ENCODE data around the gene NTRK2. TPM values are rescaled to one million over a fixed set of nuclear protein-coding genes. Genes with fewer than 3 reads are reported as not detected.
"Not testable (repeated sequence)": the region's sequence is repeated elsewhere in the genome, so short reads cannot be mapped to it uniquely, and the experiment has no call there.

NTRK2 gene
- total and polyA plus RNA-seq, 2 donors: 2.7 to 5.0 TPM

GRCh38 chr9:84898618-84899017 is 229.1 kb downstream of the NTRK2 start:
- H3K27ac ChIP-seq (ENCODE audit: low read depth in 1 of 2, low read length in 1 of 2); H3K27me3 ChIP-seq (ENCODE audit: control insufficient read depth in 2 of 2, insufficient read depth in 1 of 2, low read length in 1 of 2); H3K9me3 ChIP-seq (ENCODE audit: control insufficient read depth in 2 of 2, insufficient read depth in 1 of 2, low read length in 1 of 2); H3K4me3 ChIP-seq (ENCODE audit: low read length in 2 of 2); DNase-seq (ENCODE audit: low read depth in 6 of 9, low spot score in 9 of 9); H3K4me1 ChIP-seq (ENCODE audit: control insufficient read depth in 2 of 2, insufficient read depth in 2 of 2, low read length in 2 of 2); H3K36me3 ChIP-seq (ENCODE audit: control insufficient read depth in 2 of 2, insufficient read depth in 2 of 2, low read length in 1 of 2): not testable (repeated sequence)
- WGBS: 90% methylated on average over 6 of the region's 6 CpGs

DNA sequence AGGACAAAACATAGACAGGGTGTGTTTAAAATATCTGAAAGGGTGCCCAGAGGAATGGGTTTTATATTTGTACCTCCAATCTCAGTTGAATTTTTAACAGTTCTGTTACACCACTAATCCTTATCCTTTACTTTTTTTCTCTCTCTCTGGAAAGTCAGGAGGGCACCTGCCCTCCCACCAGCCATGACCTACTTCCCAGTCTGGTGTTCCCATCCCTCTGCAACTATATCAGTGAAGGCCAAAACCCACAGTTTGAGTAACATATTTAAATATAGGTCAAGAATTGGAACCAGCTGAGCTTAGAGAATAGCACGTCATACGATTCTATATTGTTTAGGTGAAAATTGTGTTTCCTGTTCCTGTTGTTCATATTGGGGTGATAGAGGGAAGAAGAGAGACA is 229.8 kb downstream of the NTRK2 start:
- Histone ChIP-seq H3K4me3 (ENCODE audit: low read length in 2 of 2) (no peak overlapping the region), H3K27ac (ENCODE audit: low read depth in 1 of 2, low read length in 1 of 2) (no peak overlapping the region), H3K36me3 (ENCODE audit: control insufficient read depth in 2 of 2, insufficient read depth in 2 of 2, low read length in 1 of 2) (no peaks in the 10 kb centered on the region), H3K27me3 (ENCODE audit: control insufficient read depth in 2 of 2, insufficient read depth in 1 of 2, low read length in 1 of 2) (no peaks in the 10 kb centered on the region), H3K4me1 (ENCODE audit: control insufficient read depth in 2 of 2, insufficient read depth in 2 of 2, low read length in 2 of 2) (no peaks in the 10 kb centered on the region), H3K9me3 (ENCODE audit: control insufficient read depth in 2 of 2, insufficient read depth in 1 of 2, low read length in 1 of 2) (no peaks in the 10 kb centered on the region)
- DNase-seq (ENCODE audit: low read depth in 6 of 9, low spot score in 9 of 9): no peak
- 96% methylated on average over 2 of the region's 2 CpGs for WGBS

DNA sequence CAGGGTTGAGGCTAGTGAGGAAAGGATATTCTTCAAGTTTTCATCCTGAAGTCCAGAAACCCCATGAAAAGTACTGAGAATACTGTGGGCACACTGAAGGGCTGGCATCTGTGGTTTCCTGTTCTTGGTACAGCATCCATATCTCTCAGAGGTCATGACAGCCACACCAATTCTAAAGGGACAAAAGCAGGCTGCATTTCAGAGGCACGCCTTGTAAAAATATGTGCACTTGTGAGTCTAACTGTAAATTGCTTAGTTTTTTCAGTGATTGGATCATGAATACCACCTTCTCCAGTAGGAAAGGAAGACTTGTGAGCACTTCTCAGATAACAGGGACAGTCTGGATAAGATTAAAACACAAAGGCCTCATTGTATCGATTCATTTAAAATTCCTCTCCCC is 230.9 kb downstream of the NTRK2 start:
- no peaks in the 10 kb centered on the region for H3K9me3 ChIP-seq (ENCODE audit: control insufficient read depth in 2 of 2, insufficient read depth in 1 of 2, low read length in 1 of 2)
- no peak for DNase-seq (ENCODE audit: low read depth in 6 of 9, low spot score in 9 of 9)
- WGBS: 89% methylated on average over 2 of the region's 2 CpGs

GRCh38 chr9:84903963-84904362 is 234.4 kb downstream of the NTRK2 start:
- H3K9me3 ChIP-seq (ENCODE audit: control insufficient read depth in 2 of 2, insufficient read depth in 1 of 2, low read length in 1 of 2): no peaks in the 10 kb centered on the region
- no peak for DNase-seq (ENCODE audit: low read depth in 6 of 9, low spot score in 9 of 9)
- H3K27ac ChIP-seq (ENCODE audit: low read depth in 1 of 2, low read length in 1 of 2): no peak overlapping the region
- H3K4me1 ChIP-seq (ENCODE audit: control insufficient read depth in 2 of 2, insufficient read depth in 2 of 2, low read length in 2 of 2): no peaks in the 10 kb centered on the region
- no peaks in the 10 kb centered on the region for H3K27me3 ChIP-seq (ENCODE audit: control insufficient read depth in 2 of 2, insufficient read depth in 1 of 2, low read length in 1 of 2)
- WGBS: 93% methylated on average over 2 of the region's 2 CpGs
- H3K36me3 ChIP-seq (ENCODE audit: control insufficient read depth in 2 of 2, insufficient read depth in 2 of 2, low read length in 1 of 2): no peaks in the 10 kb centered on the region
- no peak overlapping the region for H3K4me3 ChIP-seq (ENCODE audit: low read length in 2 of 2)

More for the DNA sequence above, 230.9 kb downstream of the NTRK2 start:
- H3K27ac ChIP-seq (ENCODE audit: low read depth in 1 of 2, low read length in 1 of 2): no peak overlapping the region
- no peak overlapping the region for H3K4me3 ChIP-seq (ENCODE audit: low read length in 2 of 2)
- H3K36me3 ChIP-seq (ENCODE audit: control insufficient read depth in 2 of 2, insufficient read depth in 2 of 2, low read length in 1 of 2): no peaks in the 10 kb centered on the region
- no peaks in the 10 kb centered on the region for H3K27me3 ChIP-seq (ENCODE audit: control insufficient read depth in 2 of 2, insufficient read depth in 1 of 2, low read length in 1 of 2)
- H3K4me1 ChIP-seq (ENCODE audit: control insufficient read depth in 2 of 2, insufficient read depth in 2 of 2, low read length in 2 of 2): no peaks in the 10 kb centered on the region

- Histone ChIP-seq H3K4me1 (ENCODE audit: control insufficient read depth in 2 of 2, insufficient read depth in 2 of 2, low read length in 2 of 2) (no peaks in the 10 kb centered on the region), H3K36me3 (ENCODE audit: control insufficient read depth in 2 of 2, insufficient read depth in 2 of 2, low read length in 1 of 2) (no peaks in the 10 kb centered on the region), H3K27me3 (ENCODE audit: control insufficient read depth in 2 of 2, insufficient read depth in 1 of 2, low read length in 1 of 2) (no peaks in the 10 kb centered on the region), H3K9me3 (ENCODE audit: control insufficient read depth in 2 of 2, insufficient read depth in 1 of 2, low read length in 1 of 2) (no peaks in the 10 kb centered on the region), H3K27ac (ENCODE audit: low read depth in 1 of 2, low read length in 1 of 2) (no peak overlapping the region), H3K4me3 (ENCODE audit: low read length in 2 of 2) (no peak overlapping the region)
- no peak for DNase-seq (ENCODE audit: low read depth in 6 of 9, low spot score in 9 of 9)
- 91% methylated on average over 2 of the region's 2 CpGs for WGBS
These were observed 247.2 kb downstream of the NTRK2 start for GRCh38 chr9:84916769-84917168.

DNA sequence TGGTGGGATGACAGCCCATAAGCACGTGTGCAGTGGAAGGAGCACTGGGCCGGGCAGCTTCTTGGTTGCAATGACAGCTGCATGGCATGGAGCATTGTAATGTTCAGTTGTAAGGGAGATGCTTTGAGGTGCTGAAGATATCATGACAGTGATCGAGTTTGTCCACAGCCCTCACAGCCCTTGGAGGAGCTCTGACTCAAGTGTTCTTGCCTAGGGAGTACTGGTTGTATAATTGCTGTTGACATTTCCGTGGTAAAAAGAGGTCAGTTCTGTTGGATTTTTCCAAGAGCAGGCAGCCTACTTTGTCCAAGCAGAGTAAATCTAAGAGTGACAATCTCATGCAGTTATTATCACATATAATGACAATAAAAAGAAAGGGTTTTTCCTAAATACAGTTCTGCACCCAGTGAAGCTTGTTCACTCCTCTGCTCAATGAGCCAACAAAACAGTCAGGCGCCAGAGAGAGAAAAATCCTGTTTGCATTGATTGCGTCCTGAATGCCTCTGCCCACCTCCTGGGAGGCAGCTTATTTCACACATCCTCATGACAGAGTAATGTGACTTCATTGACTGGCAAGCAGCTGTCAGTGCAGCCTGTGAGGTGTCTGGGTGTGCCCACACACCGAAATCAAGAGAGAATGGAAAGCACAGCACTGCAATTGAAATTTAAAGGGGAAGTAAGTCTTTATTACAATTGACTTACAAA is 248.0 kb downstream of the NTRK2 start:
- no peak overlapping the region for H3K27ac ChIP-seq (ENCODE audit: low read depth in 1 of 2, low read length in 1 of 2)
- 75% methylated on average over 7 of the region's 7 CpGs for WGBS
- H3K27me3 ChIP-seq (ENCODE audit: control insufficient read depth in 2 of 2, insufficient read depth in 1 of 2, low read length in 1 of 2): no peaks in the 10 kb centered on the region
- H3K36me3 ChIP-seq (ENCODE audit: control insufficient read depth in 2 of 2, insufficient read depth in 2 of 2, low read length in 1 of 2): no peaks in the 10 kb centered on the region
- no peak for DNase-seq (ENCODE audit: low read depth in 6 of 9, low spot score in 9 of 9)
- no peak overlapping the region for H3K4me3 ChIP-seq (ENCODE audit: low read length in 2 of 2)
- H3K9me3 ChIP-seq (ENCODE audit: control insufficient read depth in 2 of 2, insufficient read depth in 1 of 2, low read length in 1 of 2): no peaks in the 10 kb centered on the region
- no peaks in the 10 kb centered on the region for H3K4me1 ChIP-seq (ENCODE audit: control insufficient read depth in 2 of 2, insufficient read depth in 2 of 2, low read length in 2 of 2)

GRCh38 chr9:84919440-84919839 is 249.9 kb downstream of the NTRK2 start:
- Histone ChIP-seq H3K9me3 (ENCODE audit: control insufficient read depth in 2 of 2, insufficient read depth in 1 of 2, low read length in 1 of 2) (no peaks in the 10 kb centered on the region), H3K27ac (ENCODE audit: low read depth in 1 of 2, low read length in 1 of 2) (no peak overlapping the region), H3K4me3 (ENCODE audit: low read length in 2 of 2) (no peak overlapping the region), H3K27me3 (ENCODE audit: control insufficient read depth in 2 of 2, insufficient read depth in 1 of 2, low read length in 1 of 2) (no peaks in the 10 kb centered on the region), H3K4me1 (ENCODE audit: control insufficient read depth in 2 of 2, insufficient read depth in 2 of 2, low read length in 2 of 2) (no peaks in the 10 kb centered on the region), H3K36me3 (ENCODE audit: control insufficient read depth in 2 of 2, insufficient read depth in 2 of 2, low read length in 1 of 2) (no peaks in the 10 kb centered on the region)
- WGBS: 97% methylated on average over 3 of the region's 3 CpGs
- no peak for DNase-seq (ENCODE audit: low read depth in 6 of 9, low spot score in 9 of 9)

- H3K27ac ChIP-seq (ENCODE audit: low read depth in 1 of 2, low read length in 1 of 2): no peak overlapping the region
- H3K36me3 ChIP-seq (ENCODE audit: control insufficient read depth in 2 of 2, insufficient read depth in 2 of 2, low read length in 1 of 2): no peaks in the 10 kb centered on the region
- no peak for DNase-seq (ENCODE audit: low read depth in 6 of 9, low spot score in 9 of 9)
- H3K9me3 ChIP-seq (ENCODE audit: control insufficient read depth in 2 of 2, insufficient read depth in 1 of 2, low read length in 1 of 2): no peaks in the 10 kb centered on the region
- no peak overlapping the region for H3K4me3 ChIP-seq (ENCODE audit: low read length in 2 of 2)
- no peaks in the 10 kb centered on the region for H3K4me1 ChIP-seq (ENCODE audit: control insufficient read depth in 2 of 2, insufficient read depth in 2 of 2, low read length in 2 of 2)
- no peaks in the 10 kb centered on the region for H3K27me3 ChIP-seq (ENCODE audit: control insufficient read depth in 2 of 2, insufficient read depth in 1 of 2, low read length in 1 of 2)
These were observed 251.6 kb downstream of the NTRK2 start for GRCh38 chr9:84921175-84921574.

DNA sequence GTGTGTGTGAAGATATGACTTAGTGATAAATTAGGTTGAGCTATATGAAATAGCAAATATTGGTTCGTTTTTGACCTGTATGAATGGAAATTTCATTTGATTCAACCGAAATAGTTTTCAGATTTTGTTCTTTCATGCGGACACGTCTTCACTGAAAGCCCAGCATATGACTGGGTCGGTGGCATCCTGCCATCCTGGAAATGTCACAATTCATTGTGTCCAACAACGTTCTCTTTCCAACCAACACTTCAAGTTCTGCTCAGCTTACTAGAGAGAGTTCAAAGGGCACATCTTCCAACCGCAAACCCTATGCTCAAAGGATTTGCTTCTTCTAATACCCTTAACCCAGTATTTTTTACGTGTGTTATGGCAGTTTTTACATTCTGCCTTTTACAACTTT is 252.5 kb downstream of the NTRK2 start:
- Histone ChIP-seq H3K4me1 (ENCODE audit: control insufficient read depth in 2 of 2, insufficient read depth in 2 of 2, low read length in 2 of 2) (no peaks in the 10 kb centered on the region), H3K27me3 (ENCODE audit: control insufficient read depth in 2 of 2, insufficient read depth in 1 of 2, low read length in 1 of 2) (no peaks in the 10 kb centered on the region), H3K9me3 (ENCODE audit: control insufficient read depth in 2 of 2, insufficient read depth in 1 of 2, low read length in 1 of 2) (no peaks in the 10 kb centered on the region), H3K36me3 (ENCODE audit: control insufficient read depth in 2 of 2, insufficient read depth in 2 of 2, low read length in 1 of 2) (no peaks in the 10 kb centered on the region), H3K27ac (ENCODE audit: low read depth in 1 of 2, low read length in 1 of 2) (no peak overlapping the region), H3K4me3 (ENCODE audit: low read length in 2 of 2) (no peak overlapping the region)
- WGBS: 92% methylated on average over 8 of the region's 8 CpGs
- DNase-seq (ENCODE audit: low read depth in 6 of 9, low spot score in 9 of 9): no peak
